ENCODE measurements around the gene PIERCE2.

The PIERCE2 gene

GRCh38 chr15:55457401-55458022, 49.2 kb downstream of the PIERCE2 start:
- Mint-ChIP-seq H3K27ac (no peak overlapping the region), H3K9me3 (peaks cover 13% of the 10 kb centered on the region), H3K4me1 (ENCODE audit: low read depth) (no peaks in the 10 kb centered on the region), H3K4me3 (no peak overlapping the region), H3K27me3 (ENCODE audit: low read depth) (peaks cover 2% of the 10 kb centered on the region), H3K36me3 (ENCODE audit: low read depth) (peaks cover 3% of the 10 kb centered on the region)
- DNase-seq (ENCODE audit: low spot score) = no peak

GRCh38 chr15:55461447-55461846, 53.2 kb downstream of the PIERCE2 start:
- peaks cover 13% of the 10 kb centered on the region for H3K9me3 Mint-ChIP-seq
- H3K4me3 Mint-ChIP-seq = no peak overlapping the region

DNA sequence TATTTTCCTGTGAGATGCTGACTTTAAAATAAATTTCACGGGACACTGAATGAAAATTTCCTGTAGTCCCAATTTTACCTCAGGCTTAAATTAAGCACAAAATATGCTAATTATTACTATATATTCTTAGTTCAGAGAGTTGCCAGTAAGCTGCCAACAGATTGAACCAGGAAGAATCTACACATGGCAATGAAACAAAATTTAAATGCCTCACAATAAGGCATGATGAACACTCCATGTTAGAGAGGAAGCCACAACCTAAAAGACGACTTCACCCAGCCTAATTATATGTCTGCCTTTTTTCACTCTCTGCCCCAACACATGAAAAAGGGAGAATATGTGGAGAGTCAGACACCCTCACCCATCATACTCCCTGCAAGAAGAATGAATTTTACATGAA, 60.0 kb downstream of the PIERCE2 start:
- Mint-ChIP-seq H3K4me1 (ENCODE audit: low read depth) (no peaks in the 10 kb centered on the region), H3K36me3 (ENCODE audit: low read depth) (no peaks in the 10 kb centered on the region), H3K27ac (no peak overlapping the region), H3K4me3 (no peak overlapping the region), H3K27me3 (ENCODE audit: low read depth) (no peaks in the 10 kb centered on the region), H3K9me3 (no peaks in the 10 kb centered on the region)
- no peak for DNase-seq (ENCODE audit: low spot score)

More at GRCh38 chr15:55461447-55461846, 53.2 kb downstream of the PIERCE2 start:
- Mint-ChIP-seq H3K27ac (no peak overlapping the region), H3K36me3 (ENCODE audit: low read depth) (peaks cover 3% of the 10 kb centered on the region), H3K27me3 (ENCODE audit: low read depth) (peaks cover 2% of the 10 kb centered on the region), H3K4me1 (ENCODE audit: low read depth) (no peaks in the 10 kb centered on the region)
- DNase-seq (ENCODE audit: low spot score) = no peak

Measured in T-helper 2 cell treated with Interferon-gamma antibody and Interleukin-4, amounts not matched to agents 5 μg/mL and 100 μg/mL, for 36 hours (primary cell).